T-helper 1 cell treated with Interleukin-12 subunit alpha and Interleukin-12 subunit beta and Interleukin-4 antibody, amounts not matched to agents 30 μg/mL and 1 μg/mL, for 36 hours (primary cell): ENCODE measurements around the gene ATG14.

ENCODE experiments used
- H3K27ac Mint-ChIP-seq: one replicate; pipeline ENCODE4 v1.8.0; 2021; ENCODE audit warnings: mild to moderate bottlenecking, mixed read lengths
- H3K27me3 Mint-ChIP-seq: one replicate; pipeline ENCODE4 v1.8.0; 2021; ENCODE audit warnings: low read depth, mixed read lengths
- H3K36me3 Mint-ChIP-seq: one replicate; pipeline ENCODE4 v1.8.0; 2021; ENCODE audit warnings: low read depth, mixed read lengths
- H3K4me1 Mint-ChIP-seq: one replicate; pipeline ENCODE4 v1.8.0; 2021; ENCODE audit warnings: low read depth, mixed read lengths
- H3K4me3 Mint-ChIP-seq: one replicate; pipeline ENCODE4 v1.8.0; 2021; ENCODE audit warnings: mild to moderate bottlenecking, moderate library complexity, mixed read lengths
- H3K9me3 Mint-ChIP-seq: one replicate; pipeline ENCODE4 v1.8.0; 2021; ENCODE audit warnings: mixed read lengths

ATG14 gene

DNA sequence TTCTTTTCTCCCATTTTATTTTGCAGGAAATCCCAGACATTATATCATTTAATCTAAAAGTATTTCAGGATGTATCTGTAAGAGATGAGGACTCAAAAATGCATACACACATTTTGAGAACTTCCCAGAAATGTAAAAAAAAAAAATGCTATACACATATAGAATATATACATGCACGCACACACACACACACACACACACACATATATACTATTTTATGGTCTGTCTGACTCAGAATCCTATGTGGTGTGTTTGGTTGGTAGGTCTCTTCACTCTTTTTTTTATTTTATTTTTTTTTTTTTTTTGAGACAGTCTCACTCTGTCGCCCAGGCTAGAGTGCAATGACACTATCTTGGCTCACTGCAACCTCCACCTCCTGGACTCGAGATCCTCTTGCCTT lies 74.9 kb downstream of the ATG14 start:
- H3K27ac Mint-ChIP-seq = peak overlapping the region; percentile 27
- H3K9me3 Mint-ChIP-seq = no peaks in the 10 kb centered on the region
- H3K4me3 Mint-ChIP-seq = no peak overlapping the region
- peaks cover 61% of the 10 kb centered on the region for H3K4me1 Mint-ChIP-seq
- H3K36me3 Mint-ChIP-seq = peaks cover 1% of the 10 kb centered on the region
- no peaks in the 10 kb centered on the region for H3K27me3 Mint-ChIP-seq

GRCh38 chr14:55336162-55336561 lies 75.5 kb downstream of the ATG14 start:
- Mint-ChIP-seq H3K36me3 (peaks cover 1% of the 10 kb centered on the region), H3K9me3 (no peaks in the 10 kb centered on the region), H3K27me3 (no peaks in the 10 kb centered on the region), H3K4me1 (peaks cover 61% of the 10 kb centered on the region), H3K4me3 (peak overlapping the region; percentile 55), H3K27ac (peak overlapping the region; percentile 50)

GRCh38 chr14:55333711-55334485 lies 77.7 kb downstream of the ATG14 start:
- H3K27me3 Mint-ChIP-seq = no peaks in the 10 kb centered on the region
- peak overlapping the region; percentile 44 for H3K4me3 Mint-ChIP-seq
- H3K9me3 Mint-ChIP-seq = no peaks in the 10 kb centered on the region
- peaks cover 1% of the 10 kb centered on the region for H3K36me3 Mint-ChIP-seq
- peaks cover 60% of the 10 kb centered on the region for H3K4me1 Mint-ChIP-seq
- H3K27ac Mint-ChIP-seq = peak overlapping the region; percentile 69

GRCh38 chr14:55332654-55333570 lies 78.7 kb downstream of the ATG14 start:
- H3K27ac Mint-ChIP-seq = peak overlapping the region; percentile 87
- H3K4me1 Mint-ChIP-seq = peaks cover 62% of the 10 kb centered on the region
- H3K36me3 Mint-ChIP-seq = peaks cover 1% of the 10 kb centered on the region
- peak overlapping the region; percentile 79 for H3K4me3 Mint-ChIP-seq
- H3K27me3 Mint-ChIP-seq = no peaks in the 10 kb centered on the region
- H3K9me3 Mint-ChIP-seq = no peaks in the 10 kb centered on the region

- Mint-ChIP-seq H3K27me3 (no peaks in the 10 kb centered on the region), H3K36me3 (peaks cover 4% of the 10 kb centered on the region), H3K4me1 (peaks cover 57% of the 10 kb centered on the region), H3K27ac (peak overlapping the region; percentile 61), H3K4me3 (no peak overlapping the region), H3K9me3 (no peaks in the 10 kb centered on the region)
These were observed 81.5 kb downstream of the ATG14 start for GRCh38 chr14:55329999-55330710.

DNA sequence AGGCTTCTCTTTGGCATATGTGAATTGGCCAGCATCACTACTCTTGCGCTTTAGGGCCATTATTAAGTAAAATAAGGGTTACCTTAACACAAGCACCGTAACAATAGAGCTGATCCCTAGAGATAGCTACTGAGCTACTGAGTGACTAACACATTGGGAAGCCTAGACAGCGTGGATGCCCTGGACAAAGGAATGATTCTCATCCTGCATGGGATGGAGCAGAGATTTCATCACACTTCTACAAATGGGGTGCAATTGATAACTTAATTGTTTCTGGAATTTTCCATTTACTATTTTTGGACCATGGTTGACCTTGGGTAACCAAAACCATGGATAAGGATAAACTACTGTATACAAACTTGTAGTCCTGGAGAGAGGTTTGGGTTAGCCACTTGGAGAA lies 83.3 kb downstream of the ATG14 start:
- H3K4me1 Mint-ChIP-seq = peaks cover 39% of the 10 kb centered on the region
- no peak overlapping the region for H3K4me3 Mint-ChIP-seq
- H3K27me3 Mint-ChIP-seq = no peaks in the 10 kb centered on the region
- no peaks in the 10 kb centered on the region for H3K9me3 Mint-ChIP-seq
- H3K27ac Mint-ChIP-seq = no peak overlapping the region
- H3K36me3 Mint-ChIP-seq = peaks cover 2% of the 10 kb centered on the region

- Mint-ChIP-seq H3K9me3 (no peaks in the 10 kb centered on the region), H3K4me3 (no peak overlapping the region), H3K27ac (no peak overlapping the region), H3K27me3 (no peaks in the 10 kb centered on the region), H3K36me3 (peaks cover 2% of the 10 kb centered on the region), H3K4me1 (peaks cover 29% of the 10 kb centered on the region)
These were observed 84.5 kb downstream of the ATG14 start for GRCh38 chr14:55327179-55327578.

DNA sequence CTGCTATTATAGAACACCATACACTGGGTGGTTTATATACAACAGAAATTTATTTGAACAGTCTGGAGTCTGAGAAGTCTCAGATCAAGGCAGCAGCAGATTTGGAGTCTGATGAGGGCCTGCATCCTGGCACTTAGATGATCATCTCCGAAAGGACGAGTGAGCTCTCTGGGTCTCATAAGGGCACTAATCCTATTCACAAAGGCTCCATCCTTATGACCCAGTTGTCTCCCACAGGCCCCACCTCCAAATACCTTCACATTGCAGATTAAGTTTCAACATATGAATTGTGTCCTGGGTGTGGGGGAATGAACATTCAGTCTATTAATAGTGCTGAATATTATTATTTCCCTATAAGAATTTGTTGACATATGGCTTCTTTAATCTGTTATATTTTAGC lies 86.8 kb downstream of the ATG14 start:
- Mint-ChIP-seq H3K4me1 (peaks cover 14% of the 10 kb centered on the region), H3K9me3 (no peaks in the 10 kb centered on the region), H3K36me3 (peaks cover 2% of the 10 kb centered on the region), H3K27ac (no peak overlapping the region), H3K4me3 (no peak overlapping the region), H3K27me3 (no peaks in the 10 kb centered on the region)

- H3K9me3 Mint-ChIP-seq = no peaks in the 10 kb centered on the region
- peaks cover 14% of the 10 kb centered on the region for H3K4me1 Mint-ChIP-seq
- H3K36me3 Mint-ChIP-seq = peaks cover 7% of the 10 kb centered on the region
- H3K27ac Mint-ChIP-seq = no peak overlapping the region
- H3K27me3 Mint-ChIP-seq = no peaks in the 10 kb centered on the region
- H3K4me3 Mint-ChIP-seq = no peak overlapping the region
These were observed 87.7 kb downstream of the ATG14 start for GRCh38 chr14:55323910-55324309.

GRCh38 chr14:55318694-55319093 lies 92.9 kb downstream of the ATG14 start:
- no peak overlapping the region for H3K27ac Mint-ChIP-seq
- peaks cover 14% of the 10 kb centered on the region for H3K9me3 Mint-ChIP-seq
- H3K36me3 Mint-ChIP-seq = peaks cover 32% of the 10 kb centered on the region
- H3K27me3 Mint-ChIP-seq = no peaks in the 10 kb centered on the region
- H3K4me3 Mint-ChIP-seq = no peak overlapping the region
- no peaks in the 10 kb centered on the region for H3K4me1 Mint-ChIP-seq

DNA sequence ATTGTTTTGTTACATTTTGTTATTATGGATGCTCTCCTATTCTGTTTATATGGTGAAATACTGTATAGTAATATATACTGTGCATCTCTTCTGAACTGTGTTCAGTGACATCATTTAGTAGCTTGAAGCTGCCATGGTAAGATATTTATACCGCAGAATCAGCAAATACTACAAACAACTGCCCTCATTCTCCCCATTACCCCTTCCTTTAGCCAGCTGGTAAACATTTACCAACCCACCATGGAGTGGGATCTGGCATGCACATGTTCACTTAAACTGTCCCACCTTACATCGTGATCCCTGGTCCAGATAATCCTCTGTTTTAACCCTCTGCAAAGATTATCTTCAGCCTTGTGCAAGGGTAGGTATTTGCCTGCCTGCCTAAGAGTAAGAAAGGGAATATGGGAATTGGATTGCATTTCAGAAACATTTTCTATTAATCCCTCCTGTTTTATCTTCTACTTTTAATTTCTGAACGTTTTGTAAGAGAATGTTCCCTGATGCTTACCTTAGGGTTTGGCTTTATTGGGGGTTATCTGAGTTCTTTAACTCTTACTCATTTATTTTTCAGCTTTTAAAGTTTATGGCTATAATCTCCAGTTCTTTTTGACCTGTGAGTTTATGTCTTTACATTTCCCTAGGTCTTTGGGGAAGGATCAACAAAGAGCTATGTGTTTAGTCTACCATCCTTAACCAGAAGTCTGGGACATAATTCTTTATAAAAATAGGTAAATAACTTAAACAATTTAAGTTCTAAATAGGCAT lies 93.9 kb downstream of the ATG14 start:
- Mint-ChIP-seq H3K27ac (no peak overlapping the region), H3K27me3 (no peaks in the 10 kb centered on the region), H3K9me3 (peaks cover 23% of the 10 kb centered on the region), H3K4me3 (no peak overlapping the region), H3K4me1 (no peaks in the 10 kb centered on the region), H3K36me3 (peaks cover 41% of the 10 kb centered on the region)

DNA sequence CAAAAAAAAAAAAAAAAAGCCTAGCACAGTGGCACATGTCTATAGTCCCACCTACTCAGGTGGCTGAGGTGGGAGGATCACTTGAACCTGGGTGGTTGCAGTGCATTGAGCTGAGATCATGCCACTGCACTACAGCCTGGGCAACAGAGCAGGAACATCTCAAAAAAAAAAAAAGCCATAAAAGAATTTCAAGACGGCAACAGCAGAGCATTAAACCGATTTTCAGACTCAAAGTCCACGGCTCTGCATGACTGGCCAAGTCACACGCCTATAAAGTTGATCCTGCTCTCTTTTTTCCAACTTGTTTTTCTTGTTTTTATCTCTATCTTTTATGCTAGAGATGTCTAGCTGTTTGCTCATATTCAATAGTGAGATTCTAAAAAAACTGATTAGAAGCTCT lies 95.1 kb downstream of the ATG14 start:
- peaks cover 47% of the 10 kb centered on the region for H3K36me3 Mint-ChIP-seq
- H3K9me3 Mint-ChIP-seq = peaks cover 28% of the 10 kb centered on the region
- H3K27me3 Mint-ChIP-seq = no peaks in the 10 kb centered on the region
- no peak overlapping the region for H3K4me3 Mint-ChIP-seq
- H3K27ac Mint-ChIP-seq = no peak overlapping the region
- H3K4me1 Mint-ChIP-seq = no peaks in the 10 kb centered on the region
